Lower leg skin (tissue), 4 donors: ENCODE measurements around the gene NRG3. TPM values are rescaled to one million over a fixed set of nuclear protein-coding genes. Genes with fewer than 3 reads are reported as not detected.

ENCODE experiments used
- DNase-seq, 2 donors: peaks; one replicate each; pipeline ENCODE4 v3.0.0-alpha.2; 2019; ENCODE audit warnings: low spot score in 2 of 2
- H3K4me3 ChIP-seq: fragments of 200-600 bp; sonication (generic); 2 replicates; pipeline ENCODE4 v1.5.1; 2017; ENCODE audit warnings: mild to moderate bottlenecking, low read depth; ENCODE audit not compliant: poor library complexity, severe bottlenecking
- CTCF ChIP-seq, 3 donors: fragments of 450-650 bp; IDR thresholded peaks; one replicate each; pipeline ENCODE4 v1.5.1; 2016; ENCODE audit warnings: antibody characterized with exemption in 3 of 3, mild to moderate bottlenecking in 3 of 3, moderate library complexity in 2 of 3
- POLR2A ChIP-seq, 2 donors: fragments of 450-650 bp; IDR thresholded peaks; one replicate each; pipeline ENCODE4 v1.6.1; 2016 to 2017; ENCODE audit warnings: antibody characterized with exemption in 2 of 2, mild to moderate bottlenecking in 1 of 2, moderate library complexity in 1 of 2
- WGBS, 2 donors: methylation state at CpG; one replicate each; pipeline ENCODE4 v1.1.5; 2018; 5-methylcytosine and 5-hydroxymethylcytosine counted together
- intact Hi-C: fragments of 100-400 bp; cut with DNase I; formaldehyde crosslinking; loops from one replicate; pipeline ENCODE4 v1.15.0; 2023; ENCODE audit warnings: low total_unique reads
- total RNA-seq, 4 donors: library from RNA; depleted of rRNA; stranded (reverse); fragments of >200 nt; gene quantifications; one replicate each; pipeline ENCODE4 v1.1.0, GENCODE V29; 2016

The NRG3 gene
- total RNA-seq, 4 donors from 2014 or later = 0.15 to 2.5 (median 0.50) TPM

GRCh38 chr10:82742478-82742877 lies 867.5 kb downstream of the NRG3 start:
- no peak overlapping the region for H3K4me3 ChIP-seq
- 75 to 82% methylated on average over 4 of the region's 4 CpGs for WGBS, 2 donors
- intact Hi-C loops = no loop called here
- no peak for DNase-seq
- TF ChIP-seq CTCF (IDR thresholded peaks at IDR 0.05) (no peak), POLR2A (IDR thresholded peaks at IDR 0.05) (no peak)

- no peak for DNase-seq
- no peak overlapping the region for H3K4me3 ChIP-seq
- TF ChIP-seq POLR2A (IDR thresholded peaks at IDR 0.05) (no peak), CTCF (IDR thresholded peaks at IDR 0.05) (no peak)
- intact Hi-C loops = no loop called here
- WGBS, 2 donors = 83 to 87% methylated on average over 7 of the region's 7 CpGs
Observed at GRCh38 chr10:82742898-82743297, 867.9 kb downstream of the NRG3 start.

GRCh38 chr10:82750538-82750937 lies 875.5 kb downstream of the NRG3 start:
- intact Hi-C loops = no loop called here
- DNase-seq = no peak
- no peak overlapping the region for H3K4me3 ChIP-seq
- TF ChIP-seq POLR2A (IDR thresholded peaks at IDR 0.05) = no peak
- TF ChIP-seq CTCF (IDR thresholded peaks at IDR 0.05) = no peak

- TF ChIP-seq CTCF (IDR thresholded peaks at IDR 0.05) (no peak), POLR2A (IDR thresholded peaks at IDR 0.05) (no peak)
- DNase-seq = no peak
- intact Hi-C loops = no loop called here
- no peak overlapping the region for H3K4me3 ChIP-seq
- WGBS, 2 donors = 63 to 71% methylated on average over 3 of the region's 3 CpGs
Observed at GRCh38 chr10:82757397-82757796, 882.4 kb downstream of the NRG3 start.

GRCh38 chr10:82757901-82758300 lies 882.9 kb downstream of the NRG3 start:
- no peak for TF ChIP-seq CTCF (IDR thresholded peaks at IDR 0.05)
- no peak for TF ChIP-seq POLR2A (IDR thresholded peaks at IDR 0.05)
- intact Hi-C loops = no loop called here
- no peak for DNase-seq
- H3K4me3 ChIP-seq = no peak overlapping the region

- intact Hi-C loops = no loop called here
- TF ChIP-seq POLR2A (IDR thresholded peaks at IDR 0.05) = no peak
- TF ChIP-seq CTCF (IDR thresholded peaks at IDR 0.05) = no peak
- WGBS, 2 donors = 90 to 94% methylated on average over 1 of the region's 1 CpG
- no peak for DNase-seq
- H3K4me3 ChIP-seq = no peak overlapping the region
Observed at GRCh38 chr10:82759050-82759449, 884.1 kb downstream of the NRG3 start.
